Activated CD8-positive, alpha-beta memory T cell treated with anti-CD3 and anti-CD28 coated beads, Interleukin-2, amount 50 U/mL, for 4 hours (primary cell): ENCODE measurements around the gene PAK1.

Experiments
- DNase-seq: peaks from one replicate; pipeline ENCODE4 v3.0.0-alpha.2; 2020

Gene PAK1

GRCh38 chr11:77359481-77359880, 114.4 kb downstream of the PAK1 start:
- no peak for DNase-seq

- no peak for DNase-seq
Observed at GRCh38 chr11:77353131-77353530, 120.8 kb downstream of the PAK1 start.

GRCh38 chr11:77351281-77351886, 122.5 kb downstream of the PAK1 start:
- no peak for DNase-seq

- DNase-seq: no peak
Observed at GRCh38 chr11:77347948-77348347, 125.9 kb downstream of the PAK1 start.

GRCh38 chr11:77346906-77347603, 126.8 kb downstream of the PAK1 start:
- DNase-seq: no peak

- no peak for DNase-seq
Observed at GRCh38 chr11:77345621-77346020, 128.3 kb downstream of the PAK1 start.

- DNase-seq: no peak
Observed at GRCh38 chr11:77340501-77340900, 133.4 kb downstream of the PAK1 start.

- no peak for DNase-seq
Observed at GRCh38 chr11:77332259-77332658, 141.6 kb downstream of the PAK1 start.

- DNase-seq: no peak
Observed at GRCh38 chr11:77325159-77325558, 148.7 kb downstream of the PAK1 start.

GRCh38 chr11:77324508-77324907, 149.4 kb downstream of the PAK1 start:
- no peak for DNase-seq

- no peak for DNase-seq
Observed at GRCh38 chr11:77322926-77323590, 150.8 kb downstream of the PAK1 start.

- no peak for DNase-seq
Observed at GRCh38 chr11:77322506-77322905, 151.4 kb downstream of the PAK1 start.

GRCh38 chr11:77320351-77320750, 153.5 kb downstream of the PAK1 start:
- DNase-seq: no peak

- DNase-seq: no peak
Observed at GRCh38 chr11:77318600-77318999, 155.3 kb downstream of the PAK1 start.

- no peak for DNase-seq
Observed at GRCh38 chr11:77316733-77317342, 157.1 kb downstream of the PAK1 start.

- no peak for DNase-seq
Observed at GRCh38 chr11:77312107-77312506, 161.8 kb downstream of the PAK1 start.

GRCh38 chr11:77311701-77312100, 162.2 kb downstream of the PAK1 start:
- no peak for DNase-seq

- DNase-seq: no peak
Observed at GRCh38 chr11:77310721-77311120, 163.2 kb downstream of the PAK1 start.

GRCh38 chr11:77309401-77310085, 164.4 kb downstream of the PAK1 start:
- DNase-seq: no peak

- no peak for DNase-seq
Observed at GRCh38 chr11:77308838-77309237, 165.1 kb downstream of the PAK1 start.

GRCh38 chr11:77303328-77303727, 170.6 kb downstream of the PAK1 start:
- no peak for DNase-seq

- DNase-seq: no peak
Observed at GRCh38 chr11:77302752-77303151, 171.1 kb downstream of the PAK1 start.

- DNase-seq: no peak
Observed at GRCh38 chr11:77301510-77301909, 172.4 kb downstream of the PAK1 start, which contains the start of gene GDPD4. TSS of gene GDPD4 (minus strand) at chr11:77301686. CDS start at chr11:77285137, 16,549 bp downstream.
